NCI-H2227 (cell line): ENCODE measurements around the gene FOXA3.

Experiments used
- DNase-seq: peaks from one replicate; lab custom pipeline; 2025; ENCODE audit not compliant: unreplicated experiment; lab: John Stamatoyannopoulos, UW

The FOXA3 gene

DNA sequence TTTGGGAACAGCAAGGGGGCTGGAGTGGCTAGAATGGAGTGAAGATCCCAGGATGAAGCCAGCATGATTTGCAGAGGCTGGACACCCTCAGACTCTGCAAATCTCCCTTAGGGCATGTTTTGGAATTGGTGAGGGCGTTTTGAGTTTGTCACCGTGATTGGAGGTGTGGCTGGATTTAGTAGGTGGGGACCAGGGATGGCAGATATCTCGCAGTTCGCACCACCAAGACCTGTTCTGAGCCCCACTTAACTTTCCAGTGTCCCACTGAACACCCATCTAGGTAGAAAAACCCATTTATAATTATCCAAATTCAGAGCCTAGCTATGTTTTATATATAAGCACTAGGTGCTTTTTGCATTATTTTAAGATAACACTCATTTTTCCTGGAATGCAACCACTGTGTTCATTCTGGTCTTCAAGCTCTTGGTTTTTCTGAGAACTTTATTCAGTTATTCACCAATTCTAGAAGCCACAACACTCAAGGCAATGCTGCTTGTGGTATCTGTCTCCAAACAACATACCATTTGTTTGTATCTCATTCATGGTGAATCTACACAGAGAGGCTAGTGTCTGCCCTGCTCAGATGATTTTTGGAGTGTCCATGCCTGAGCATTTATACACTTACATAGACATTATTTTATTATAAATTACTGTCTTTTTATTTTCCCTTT lies 53.4 kb downstream of the FOXA3 start:
- no peak for DNase-seq

DNA sequence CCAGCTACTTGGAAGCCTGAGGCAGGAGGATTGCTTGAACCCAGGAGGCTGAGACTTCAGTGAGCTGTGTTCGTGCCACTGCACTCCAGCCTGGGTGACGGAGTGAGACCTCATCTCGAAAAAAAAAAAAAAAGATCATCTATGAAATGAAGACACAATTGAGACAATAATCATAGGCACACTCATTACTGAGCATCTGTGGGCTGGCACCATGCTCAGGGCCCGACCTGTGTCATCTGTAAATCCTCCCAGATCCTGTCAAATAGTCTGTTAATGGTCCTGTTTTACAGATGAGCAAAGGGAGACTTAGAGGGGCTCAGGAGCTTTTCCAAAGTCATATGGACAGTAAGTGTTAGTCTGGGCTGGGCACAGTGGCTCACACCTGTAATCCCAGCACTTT lies 54.6 kb downstream of the FOXA3 start:
- DNase-seq: no peak

DNA sequence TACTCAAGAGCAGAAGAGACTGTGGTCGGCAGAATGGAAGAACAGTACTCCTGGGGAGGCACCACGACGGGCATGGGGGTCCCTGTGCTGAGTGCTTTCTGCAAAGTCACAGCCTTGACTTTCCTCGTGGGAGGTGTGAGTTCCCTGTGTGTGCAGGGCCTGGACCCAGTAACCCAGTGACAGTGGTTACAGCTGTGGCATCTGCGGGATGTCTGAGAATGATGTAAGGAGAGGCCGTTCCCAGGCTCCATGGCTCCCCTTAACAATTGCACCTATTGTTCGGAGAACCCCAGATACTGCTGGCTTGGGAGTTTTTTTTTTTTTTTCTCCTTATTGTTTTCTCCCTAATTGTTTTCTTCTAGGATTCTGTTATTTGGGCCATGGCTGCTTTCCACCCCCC lies 55.6 kb downstream of the FOXA3 start:
- DNase-seq: no peak

DNA sequence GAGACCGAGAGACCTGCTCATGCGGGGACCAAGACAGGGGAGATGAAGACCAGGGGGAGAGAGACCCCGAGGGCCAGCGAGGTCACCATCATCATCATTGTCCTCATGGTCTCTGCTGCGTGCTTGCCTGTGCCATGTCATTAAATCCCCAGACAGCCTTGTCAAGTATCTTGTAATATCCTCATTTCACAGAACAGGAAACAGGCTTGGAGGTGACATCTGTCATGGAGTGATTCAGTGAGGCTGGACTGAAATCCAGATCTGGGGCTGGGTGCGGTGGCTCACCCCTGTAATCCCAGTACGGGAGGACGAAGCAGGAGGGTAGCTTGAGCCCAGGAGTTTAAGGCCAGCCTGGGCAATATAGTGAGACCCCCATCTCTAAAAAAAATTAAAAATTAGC lies 56.3 kb downstream of the FOXA3 start:
- no peak for DNase-seq

DNA sequence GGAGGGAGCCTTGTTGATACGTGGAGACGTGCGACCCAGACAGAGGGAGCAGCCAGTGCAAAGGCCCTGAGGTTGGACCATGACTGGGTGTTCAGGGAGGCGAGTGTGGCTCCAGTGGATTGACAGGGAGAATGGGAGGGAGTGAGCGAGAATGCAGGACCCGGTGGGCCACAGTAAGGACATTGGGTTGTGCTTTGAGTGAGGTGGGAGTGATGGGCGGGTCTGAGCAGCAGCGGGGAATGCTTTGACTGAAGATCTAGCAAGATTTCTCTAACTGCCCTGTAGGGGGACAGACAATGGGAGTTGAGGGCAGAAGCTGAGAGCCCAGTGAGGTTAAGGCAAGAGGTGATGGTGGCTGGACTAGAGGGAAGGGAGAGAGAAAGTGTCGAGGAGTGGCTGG lies 58.2 kb downstream of the FOXA3 start:
- peak; percentile 10 for DNase-seq
